H1 (cell line): Measurements from ENCODE around the gene NCBP2. TPM values are rescaled to one million over a fixed set of nuclear protein-coding genes. Genes with fewer than 3 reads are reported as not detected.

Experiments used
- CTCF ChIA-PET: fragments of 300-600 bp; sonication (Branson Sonifier 250); formaldehyde crosslinking; loops from one replicate; lab custom pipeline; 2021; ENCODE audit not compliant: partially characterized antibody; lab: Charles Lee
- POLR2A ChIA-PET: fragments of 300-600 bp; sonication (Branson Sonifier 250); formaldehyde crosslinking; loops from one replicate; lab custom pipeline; 2021; ENCODE audit warnings: inconsistent platforms; ENCODE audit not compliant: partially characterized antibody; lab: Charles Lee
- DNase-seq, 2 experiments: peaks; one replicate each; pipeline versions ENCODE4 v3.0.0 to v3.0.0-alpha.2; 2010 to 2022; ENCODE audit warnings: low spot score in 2 of 2, low read depth in 1 of 2, mixed read lengths in 1 of 2
- FAIRE-seq: peaks from 2 replicates; lab custom pipeline; 2011; peaks lifted over from hg19 to GRCh38; lab: Jason Lieb, UNC
- H2AFZ ChIP-seq: 2 replicates; pipeline ENCODE4 v1.8.1; 2012; ENCODE audit warnings: low read length, inconsistent platforms
- H2AK5ac ChIP-seq: 2 replicates; pipeline ENCODE4 v1.6.1; 2013; ENCODE audit warnings: low read depth, low read length
- H2BK120ac ChIP-seq: replicated peaks from 2 replicates; pipeline ENCODE3; 2013; ENCODE audit warnings: low read depth, low read length, inconsistent platforms
- H2BK12ac ChIP-seq: 2 replicates; pipeline ENCODE4 v1.6.1; 2013; ENCODE audit warnings: low read depth, low read length
- H2BK15ac ChIP-seq: 2 replicates; pipeline ENCODE4 v1.6.1; 2013; ENCODE audit warnings: low read length
- H2BK20ac ChIP-seq: 2 replicates; pipeline ENCODE4 v1.6.1; 2013; ENCODE audit warnings: low read length
- H2BK5ac ChIP-seq: 2 replicates; pipeline ENCODE4 v1.6.1; 2013; ENCODE audit warnings: low read depth, low read length
- H3K14ac ChIP-seq: 2 replicates; pipeline ENCODE4 v1.6.1; 2013; ENCODE audit warnings: inconsistent platforms; ENCODE audit not compliant: insufficient read length
- H3K18ac ChIP-seq: 2 replicates; pipeline ENCODE4 v1.6.1; 2013; ENCODE audit warnings: low read length; ENCODE audit errors: extremely low read depth
- H3K23ac ChIP-seq: 2 replicates; pipeline ENCODE4 v1.6.1; 2013; ENCODE audit warnings: inconsistent platforms; ENCODE audit not compliant: insufficient read length
- H3K23me2 ChIP-seq: 2 replicates; pipeline ENCODE4 v1.6.1; 2013; ENCODE audit warnings: low read depth, low read length
- H3K27ac ChIP-seq: 2 replicates; pipeline ENCODE4 v1.6.1; 2011; ENCODE audit warnings: low read depth, low read length, inconsistent platforms
- H3K27me3 ChIP-seq, 4 experiments: replicated peaks in 1 of 4; 1 replicate in 1 of 4; 2 replicates in 3 of 4; pipeline versions ENCODE4 v1.6.1 to v1.8.1; 2011 to 2013; ENCODE audit warnings: low read length in 3 of 4, mild to moderate bottlenecking in 3 of 4, inconsistent platforms in 2 of 4, mixed read lengths in 2 of 4, moderate library complexity in 1 of 4; ENCODE audit not compliant: control insufficient read depth in 3 of 4, insufficient read depth in 3 of 4; ENCODE audit errors: extremely low read depth in 1 of 4
- H3K36me3 ChIP-seq, 4 experiments: 2 replicates each; pipeline versions ENCODE4 v1.6.1 to v1.8.1; 2011 to 2013; ENCODE audit warnings: mild to moderate bottlenecking in 4 of 4, low read length in 3 of 4, moderate library complexity in 2 of 4, control low read depth in 1 of 4, inconsistent platforms in 1 of 4; ENCODE audit not compliant: insufficient read depth in 4 of 4, control insufficient read depth in 2 of 4
- H3K4ac ChIP-seq: replicated peaks from 2 replicates; pipeline ENCODE3; 2013; ENCODE audit warnings: low read length, low read depth, mixed read lengths, inconsistent platforms; ENCODE audit not compliant: insufficient read length
- H3K4me1 ChIP-seq, 4 experiments: replicated peaks in 1 of 4; 1 replicate in 1 of 4; 2 replicates in 3 of 4; pipeline versions ENCODE4 v1.6.1 to v1.8.1; 2011 to 2013; ENCODE audit warnings: low read length in 3 of 4, inconsistent platforms in 2 of 4, mixed read lengths in 1 of 4; ENCODE audit not compliant: insufficient read depth in 4 of 4, control insufficient read depth in 3 of 4
- H3K4me2 ChIP-seq, 2 experiments: 2 replicates each; pipeline versions ENCODE4 v1.6.1 to v1.8.1; 2011 to 2013; ENCODE audit warnings: low read depth in 2 of 2, low read length in 2 of 2, control low read depth in 1 of 2, inconsistent platforms in 1 of 2, mild to moderate bottlenecking in 1 of 2; ENCODE audit not compliant: insufficient read depth in 1 of 2
- H3K4me3 ChIP-seq, 4 experiments: fragments of 200-600, 300-600 bp in 1 of 4; sonication (generic), shearing (Covaris generic), sonication (Bioruptor Twin) in 1 of 4; 2 replicates each; pipeline versions ENCODE4 v1.5.1 to v1.8.1; 2011 to 2016; ENCODE audit warnings: low read length in 4 of 4, low read depth in 3 of 4, control low read depth in 2 of 4, inconsistent platforms in 2 of 4, mild to moderate bottlenecking in 2 of 4, mixed read lengths in 1 of 4, moderate library complexity in 1 of 4; ENCODE audit not compliant: insufficient read depth in 2 of 4; ENCODE audit errors: extremely low read depth in 1 of 4
- H3K56ac ChIP-seq: replicated peaks from 2 replicates; pipeline ENCODE3; 2013; ENCODE audit warnings: low read depth, mild to moderate bottlenecking, mixed read lengths, low read length, inconsistent platforms; ENCODE audit not compliant: insufficient read length
- H3K79me1 ChIP-seq: 2 replicates; pipeline ENCODE4 v1.6.1; 2013; ENCODE audit warnings: low read depth, low read length, control low read depth
- H3K79me2 ChIP-seq, 2 experiments: 2 replicates each; pipeline versions ENCODE4 v1.6.1 to v1.8.1; 2012 to 2013; ENCODE audit warnings: low read length in 2 of 2, mild to moderate bottlenecking in 2 of 2, inconsistent platforms in 1 of 2; ENCODE audit not compliant: insufficient read depth in 2 of 2, control insufficient read depth in 1 of 2
- H3K9ac ChIP-seq, 4 experiments: replicated peaks in 1 of 4; 1 replicate in 1 of 4; 2 replicates in 3 of 4; pipeline versions ENCODE4 v1.6.1 to v1.8.1; 2011 to 2013; ENCODE audit warnings: low read depth in 3 of 4, low read length in 3 of 4, control low read depth in 2 of 4, mild to moderate bottlenecking in 2 of 4, moderate library complexity in 2 of 4, inconsistent platforms in 1 of 4; ENCODE audit errors: extremely low read depth in 1 of 4
- H3K9me3 ChIP-seq, 2 experiments: 2 replicates each; pipeline versions ENCODE4 v1.6.1 to v1.8.1; 2012 to 2013; ENCODE audit warnings: mild to moderate bottlenecking in 2 of 2, moderate library complexity in 2 of 2, control low read depth in 1 of 2, inconsistent platforms in 1 of 2, low read depth in 1 of 2, low read length in 1 of 2, mixed read lengths in 1 of 2; ENCODE audit not compliant: insufficient read depth in 2 of 2
- H4K20me1 ChIP-seq, 2 experiments: replicated peaks in 1 of 2; 2 replicates each; pipeline versions ENCODE3 to v1.8.1; 2011 to 2013; ENCODE audit warnings: inconsistent platforms in 2 of 2, low read length in 2 of 2, mild to moderate bottlenecking in 1 of 2; ENCODE audit not compliant: insufficient read depth in 2 of 2, control insufficient read depth in 1 of 2
- H4K5ac ChIP-seq: 2 replicates; pipeline ENCODE4 v1.6.1; 2013; ENCODE audit warnings: low read length, low read depth, mixed read lengths, inconsistent platforms; ENCODE audit not compliant: insufficient read length
- H4K8ac ChIP-seq: 2 replicates; pipeline ENCODE4 v1.8.0; 2013; ENCODE audit warnings: mild to moderate bottlenecking, moderate library complexity, low read length, inconsistent platforms; ENCODE audit not compliant: insufficient read depth; ENCODE audit errors: extremely low read depth
- H4K91ac ChIP-seq: replicated peaks from 2 replicates; pipeline ENCODE3; 2013; ENCODE audit warnings: low read length, mixed read lengths, inconsistent platforms; ENCODE audit not compliant: insufficient read length
- BCL11A ChIP-seq, 2 experiments: IDR thresholded peaks; one replicate each; pipeline ENCODE4 v1.6.1; 2011; ENCODE audit warnings: low read depth in 2 of 2, low read length in 2 of 2, mild to moderate bottlenecking in 2 of 2
- CEBPB ChIP-seq: IDR thresholded peaks from 2 replicates; pipeline ENCODE4 v1.6.1; 2012; ENCODE audit warnings: low read depth, low read length
- CHD2 ChIP-seq: IDR thresholded peaks from 2 replicates; pipeline ENCODE4 v1.6.1; 2012; ENCODE audit warnings: low read length, improper control_type of control experiment
- CTBP2 ChIP-seq: IDR thresholded peaks from 2 replicates; pipeline ENCODE4 v1.7.0; 2011; ENCODE audit warnings: borderline replicate concordance, mild to moderate bottlenecking, moderate library complexity, mixed read lengths, low read length; ENCODE audit not compliant: insufficient read depth, insufficient read length
- FOSL1 ChIP-seq: IDR thresholded peaks from 2 replicates; pipeline ENCODE4 v1.6.1; 2011; ENCODE audit warnings: mild to moderate bottlenecking, low read depth, low read length, moderate library complexity; ENCODE audit not compliant: insufficient read depth
- JUND ChIP-seq: IDR thresholded peaks from 2 replicates; pipeline ENCODE4 v1.6.1; 2011; ENCODE audit warnings: mild to moderate bottlenecking, improper control_type of control experiment, low read length
- PHF8 ChIP-seq: fragments of 200-600 bp; sonication (generic); conservative IDR thresholded peaks from 2 replicates; pipeline ENCODE4 v1.7.1; 2012; ENCODE audit warnings: low read depth, mild to moderate bottlenecking, inconsistent platforms, low read length, moderate library complexity
- SIRT6 ChIP-seq: IDR thresholded peaks from one replicate; pipeline ENCODE4 v1.7.1; 2012; ENCODE audit warnings: low read length, inconsistent platforms
- SP1 ChIP-seq: IDR thresholded peaks from 2 replicates; pipeline ENCODE4 v1.6.1; 2011; ENCODE audit warnings: low read depth, low read length
- TAF1 ChIP-seq: IDR thresholded peaks from 2 replicates; pipeline ENCODE4 v1.6.1; 2011; ENCODE audit warnings: mild to moderate bottlenecking, low read depth, low read length
- TAF7 ChIP-seq: optimal IDR thresholded peaks from 2 replicates; pipeline ENCODE3; 2011; ENCODE audit warnings: low read depth, mild to moderate bottlenecking, inconsistent platforms, low read length, moderate library complexity, borderline replicate concordance
- TBP ChIP-seq: IDR thresholded peaks from 2 replicates; pipeline ENCODE4 v1.6.1; 2011; ENCODE audit warnings: low read depth, low read length, improper control_type of control experiment
- TCF12 ChIP-seq: IDR thresholded peaks from 2 replicates; pipeline ENCODE4 v1.6.1; 2011; ENCODE audit warnings: low read depth, mild to moderate bottlenecking, low read length
- WGBS, 2 experiments: shearing (Covaris generic) in 1 of 2; methylation state at CpG; one replicate each; pipeline versions ENCODE4 v1.1.6 to v1.1.7; 2013 to 2015; ENCODE audit warnings: low lambda C conversion rate in 2 of 2, mixed read lengths in 2 of 2, inconsistent platforms in 1 of 2, low coverage in 1 of 2, missing lambda C conversion rate in 1 of 2; ENCODE audit not compliant: insufficient replicate concordance in 2 of 2, insufficient coverage in 1 of 2, insufficient read length in 1 of 2; ENCODE audit errors: extremely low coverage in 1 of 2, missing lambda C conversion rate in 1 of 2; 5-methylcytosine and 5-hydroxymethylcytosine counted together
- polyA plus RNA-seq, 7 experiments: library from polyadenylated mRNA; depleted of rRNA in 3 of 7; stranded (reverse) in 5 of 7; unstranded in 2 of 7; fragments of >200 nt in 5 of 7; fragments of 200-250 nt in 2 of 7; gene quantifications; 1 replicate in 5 of 7; 2 replicates in 1 of 7; 4 replicates in 1 of 7; pipeline versions ENCODE4 v1.2.1 to v1.2.3, GENCODE V29; 2011 to 2013; ENCODE audit warnings: missing spikeins in 2 of 7, mixed read lengths in 2 of 7
- total RNA-seq: library from RNA; stranded (reverse); fragmentation: NEBNext Ultra II Directional; extraction: Animal tissue kit (Norgen Biotek cat#: 25700); gene quantifications from 2 replicates; pipeline ENCODE4 v1.2.1, GENCODE V29; 2021
- TF ChIP-seq, protein P1 (sequence below): IDR thresholded peaks from 2 replicates; pipeline ENCODE4 v1.6.1; 2011; ENCODE audit warnings: low read depth, mild to moderate bottlenecking, low read length; ENCODE audit not compliant: insufficient read depth

NCBP2 gene
- total and polyA plus RNA-seq, 2 of the 8 experiments (the other 6 are each of a cell fraction or from before 2014, with no cell fraction given), result 34.1 to 100 TPM

DNA sequence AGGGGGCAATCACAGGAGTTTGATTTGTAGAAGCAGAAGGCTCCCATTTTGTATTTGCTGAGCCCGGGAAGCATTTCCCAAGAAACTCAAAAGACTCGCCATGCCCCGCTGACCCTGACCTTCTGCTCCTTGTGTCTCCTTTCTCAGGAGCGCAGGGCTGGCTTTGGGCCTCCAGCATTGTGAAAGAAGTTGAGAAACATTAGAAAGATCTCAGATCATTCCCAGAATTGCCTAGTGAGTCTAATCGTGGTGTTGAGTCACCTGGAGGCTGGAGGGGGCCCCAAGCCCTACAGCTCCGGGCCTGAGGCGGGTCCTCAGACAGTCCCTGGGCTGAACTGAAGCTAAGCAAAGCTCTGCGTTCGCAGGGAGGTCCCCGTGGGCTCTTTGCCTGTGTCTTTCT, 37.2 kb upstream of the NCBP2 start:
- Histone ChIP-seq H2BK5ac (no peak overlapping the region), H4K20me1 (no peaks in the 10 kb centered on the region), H2AK5ac (no peak overlapping the region), H3K56ac (no peak overlapping the region), H3K18ac (no peak overlapping the region), H3K4me2 (no peak overlapping the region), H3K9me3 (no peaks in the 10 kb centered on the region), H3K14ac (no peak overlapping the region), H4K91ac (no peak overlapping the region), H3K23me2 (no peaks in the 10 kb centered on the region), H2AFZ (no peak overlapping the region), H2BK12ac (no peak overlapping the region), H2BK120ac (no peak overlapping the region), H3K4ac (no peak overlapping the region), H3K4me3 (no peak overlapping the region), H3K4me1 (no peaks in the 10 kb centered on the region; a peak in 1 of 7 replicates), H2BK20ac (no peak overlapping the region), H2BK15ac (no peak overlapping the region), H3K27me3 (no peaks in the 10 kb centered on the region), H4K8ac (no peak overlapping the region), H3K79me1 (no peaks in the 10 kb centered on the region), H4K5ac (no peak overlapping the region), H3K9ac (no peak overlapping the region), H3K27ac (no peak overlapping the region), H3K36me3 (no peaks in the 10 kb centered on the region), H3K79me2 (no peaks in the 10 kb centered on the region), H3K23ac (no peak overlapping the region)
- ChIA-PET CTCF (interaction anchor here (0.6 to 3.7 kb wide), 16 partner anchors 9 to 547 kb away, joined by 3 to 20 read pairs (median 4); partner anchors contain the start of gene MELTF), POLR2A (no interaction called here)
- 88% methylated on average over 10 of the region's 10 CpGs; no CpG with 5 or more reads in 1 of the 2 experiments for WGBS, 2 experiments
- DNase-seq (no peak), FAIRE-seq (no peak)
- TF ChIP-seq BCL11A (IDR thresholded peaks at IDR 0.05; ENCODE audit: low read depth in 2 of 2, low read length in 2 of 2) (no peak), JUND (no peak), TAF7 (no peak), TBP (no peak), TCF12 (no peak), CTBP2 (no peak), CHD2 (no peak), SIRT6 (no peak), FOSL1 (no peak), TAF1 (no peak), CEBPB (no peak), PHF8 (no peak), SP1 (no peak)
- TF ChIP-seq, protein P1, sequence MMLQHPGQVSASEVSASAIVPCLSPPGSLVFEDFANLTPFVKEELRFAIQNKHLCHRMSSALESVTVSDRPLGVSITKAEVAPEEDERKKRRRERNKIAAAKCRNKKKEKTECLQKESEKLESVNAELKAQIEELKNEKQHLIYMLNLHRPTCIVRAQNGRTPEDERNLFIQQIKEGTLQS, result no peak
